WTC11 (cell line): ENCODE results near the gene BIRC3. TPM values are rescaled to one million over a fixed set of nuclear protein-coding genes. Genes with fewer than 3 reads are reported as not detected.

Experiments used
- ATAC-seq: fragments of 200-7000 bp; cut with Tn5 transposase; 2 replicates; pipeline ENCODE4 v1.10.0; 2021; ENCODE audit warnings: mild to moderate bottlenecking, moderate library complexity
- CTCF ChIA-PET: fragments of 300-600 bp; sonication (Branson Sonifier 250); formaldehyde crosslinking; loops from one replicate; lab custom pipeline; 2021; ENCODE audit warnings: antibody characterized with exemption; lab: Charles Lee
- POLR2A ChIA-PET: fragments of 350-600 bp; sonication (Branson Sonifier 250); formaldehyde crosslinking; loops from one replicate; lab custom pipeline; 2021; ENCODE audit warnings: antibody characterized with exemption; lab: Charles Lee
- DNase-seq: peaks from one replicate; pipeline ENCODE4 v3.0.0; 2021; ENCODE audit warnings: low spot score
- H3K27ac Mint-ChIP-seq: 2 replicates; pipeline ENCODE4 v1.8.0; 2021; ENCODE audit warnings: mixed read lengths
- H3K27me3 Mint-ChIP-seq: 2 replicates; pipeline ENCODE4 v1.8.0; 2021; ENCODE audit warnings: low read depth, mild to moderate bottlenecking, moderate library complexity, mixed read lengths
- H3K36me3 Mint-ChIP-seq: 2 replicates; pipeline ENCODE4 v1.8.0; 2021; ENCODE audit warnings: mixed read lengths
- H3K4me1 Mint-ChIP-seq: 2 replicates; pipeline ENCODE4 v1.8.0; 2022; ENCODE audit warnings: mixed read lengths
- H3K4me3 Mint-ChIP-seq: 2 replicates; pipeline ENCODE4 v1.8.0; 2021; ENCODE audit warnings: mild to moderate bottlenecking, moderate library complexity, mixed read lengths
- H3K9me3 Mint-ChIP-seq: 2 replicates; pipeline ENCODE4 v1.8.0; 2021; ENCODE audit warnings: mixed read lengths
- AFF4 ChIP-seq: sonication (generic); formaldehyde crosslinking; IDR thresholded peaks from 2 replicates; pipeline ENCODE4 v1.8.1; 2023; ENCODE audit warnings: mild to moderate bottlenecking, missing genetic modification reagents, borderline replicate concordance
- ARID4B ChIP-seq: sonication (generic); formaldehyde crosslinking; IDR thresholded peaks from 2 replicates; pipeline ENCODE4 v1.8.0; 2023; ENCODE audit warnings: missing genetic modification reagents, mild to moderate bottlenecking, borderline replicate concordance
- ATF1 ChIP-seq: sonication (generic); formaldehyde crosslinking; IDR thresholded peaks from 2 replicates; pipeline ENCODE4 v1.8.1; 2023; ENCODE audit warnings: mild to moderate bottlenecking, moderate library complexity, missing genetic modification reagents
- E2F4 ChIP-seq: sonication (generic); formaldehyde crosslinking; IDR thresholded peaks from 2 replicates; pipeline ENCODE4 v1.8.1; 2022; ENCODE audit warnings: low read depth, mild to moderate bottlenecking, moderate library complexity, missing genetic modification reagents, borderline replicate concordance
- EMX1 ChIP-seq: fragments of 250-450 bp; sonication (Bioruptor Pico); IDR thresholded peaks from 2 replicates; pipeline ENCODE4 v1.8.0; 2021; ENCODE audit warnings: mild to moderate bottlenecking
- ERG ChIP-seq: fragments of 250-450 bp; sonication (Bioruptor Pico); IDR thresholded peaks from 2 replicates; pipeline ENCODE4 v1.8.0; 2021; ENCODE audit warnings: mild to moderate bottlenecking
- FOXJ3 ChIP-seq: sonication (generic); formaldehyde crosslinking; IDR thresholded peaks from 2 replicates; pipeline ENCODE4 v1.9.0; 2021; ENCODE audit warnings: missing genetic modification reagents, mild to moderate bottlenecking, borderline replicate concordance
- GRHL2 ChIP-seq: fragments of 250-450 bp; sonication (Bioruptor Pico); IDR thresholded peaks from 2 replicates; pipeline ENCODE4 v1.8.0; 2022; ENCODE audit warnings: mild to moderate bottlenecking, moderate library complexity; ENCODE audit not compliant: insufficient replicate concordance, severe bottlenecking
- HMGXB4 ChIP-seq: sonication (generic); formaldehyde crosslinking; IDR thresholded peaks from 2 replicates; pipeline ENCODE4 v1.8.1; 2023; ENCODE audit warnings: mild to moderate bottlenecking, moderate library complexity, missing genetic modification reagents
- JUN ChIP-seq: sonication (generic); formaldehyde crosslinking; IDR thresholded peaks from 2 replicates; pipeline ENCODE4 v1.8.0; 2023; ENCODE audit warnings: mild to moderate bottlenecking, missing genetic modification reagents
- NFYB ChIP-seq: sonication (generic); formaldehyde crosslinking; conservative IDR thresholded peaks from 2 replicates; pipeline ENCODE4 v1.8.0; 2022; ENCODE audit warnings: low read depth, missing genetic modification reagents
- RORB ChIP-seq: fragments of 250-450 bp; sonication (Bioruptor Pico); IDR thresholded peaks from 2 replicates; pipeline ENCODE4 v1.9.0; 2021; ENCODE audit warnings: mild to moderate bottlenecking
- TCF7 ChIP-seq: sonication (generic); formaldehyde crosslinking; IDR thresholded peaks from 2 replicates; pipeline ENCODE4 v1.8.0; 2022; ENCODE audit warnings: mild to moderate bottlenecking, low read depth, missing genetic modification reagents, moderate library complexity
- TEAD4 ChIP-seq: sonication (generic); formaldehyde crosslinking; IDR thresholded peaks from 2 replicates; pipeline ENCODE4 v1.8.0; 2022; ENCODE audit warnings: mild to moderate bottlenecking, missing genetic modification reagents
- ZNF121 ChIP-seq: sonication (generic); formaldehyde crosslinking; IDR thresholded peaks from 2 replicates; pipeline ENCODE4 v1.8.0; 2023; ENCODE audit warnings: missing genetic modification reagents
- ZNF281 ChIP-seq: sonication (generic); formaldehyde crosslinking; IDR thresholded peaks from 2 replicates; pipeline ENCODE4 v1.8.0; 2023; ENCODE audit warnings: mild to moderate bottlenecking, missing genetic modification reagents
- ZNF532 ChIP-seq: fragments of 250-450 bp; sonication (Bioruptor Pico); IDR thresholded peaks from 2 replicates; pipeline ENCODE4 v1.9.0; 2021; ENCODE audit warnings: mild to moderate bottlenecking, borderline replicate concordance
- total RNA-seq: library from RNA; stranded (reverse); gene quantifications from 3 replicates; pipeline ENCODE4 v1.2.3, GENCODE V29; 2021

BIRC3 gene
- total RNA-seq, 1 experiment from 2014 or later = 0.33 TPM

GRCh38 chr11:102386136-102386734 lies 69.0 kb downstream of the BIRC3 start:
- no peak overlapping the region for H3K27ac Mint-ChIP-seq
- H3K36me3 Mint-ChIP-seq = peaks cover 6% of the 10 kb centered on the region
- H3K4me3 Mint-ChIP-seq = no peak overlapping the region
- ATAC-seq (no peak), DNase-seq (no peak)
- H3K27me3 Mint-ChIP-seq = no peaks in the 10 kb centered on the region
- H3K4me1 Mint-ChIP-seq = peaks cover 16% of the 10 kb centered on the region
- POLR2A ChIA-PET = no interaction called here
- CTCF ChIA-PET = no interaction called here
- H3K9me3 Mint-ChIP-seq = no peaks in the 10 kb centered on the region
- TF ChIP-seq NFYB (no peak), E2F4 (CRISPR knock-in tag) (no peak), TCF7 (CRISPR knock-in tag) (no peak), ERG (no peak), FOXJ3 (CRISPR knock-in tag) (no peak), HMGXB4 (CRISPR knock-in tag) (no peak), ZNF281 (CRISPR knock-in tag) (no peak), TEAD4 (CRISPR knock-in tag) (no peak), ATF1 (CRISPR knock-in tag) (no peak), RORB (CRISPR knock-in tag) (no peak), EMX1 (no peak), ZNF121 (no peak), JUN (no peak), ARID4B (CRISPR knock-in tag) (no peak), AFF4 (CRISPR knock-in tag) (no peak), ZNF532 (CRISPR knock-in tag) (no peak), GRHL2 (CRISPR knock-in tag) (no peak)
